CD4-positive, alpha-beta T cell treated with Interleukin-1 beta for 1 hour (primary cell): Measurements from ENCODE around the gene CFAP298.
"Not testable (repeated sequence)": the region's sequence is repeated elsewhere in the genome, so short reads cannot be mapped to it uniquely, and the experiment has no call there.

ENCODE experiments used
- DNase-seq, 2 donors: peaks; one replicate each; pipeline ENCODE4 v3.0.0-alpha.2; 2020 to 2022

The CFAP298 gene

GRCh38 chr21:32612075-32612998 lies at the start of gene CFAP298:
Gene CFAP298 (minus strand): TSS chr21:32612377. CDS start chr21:32612243, 134 bp downstream.
- DNase-seq = peak; percentile 91 to 92

DNA sequence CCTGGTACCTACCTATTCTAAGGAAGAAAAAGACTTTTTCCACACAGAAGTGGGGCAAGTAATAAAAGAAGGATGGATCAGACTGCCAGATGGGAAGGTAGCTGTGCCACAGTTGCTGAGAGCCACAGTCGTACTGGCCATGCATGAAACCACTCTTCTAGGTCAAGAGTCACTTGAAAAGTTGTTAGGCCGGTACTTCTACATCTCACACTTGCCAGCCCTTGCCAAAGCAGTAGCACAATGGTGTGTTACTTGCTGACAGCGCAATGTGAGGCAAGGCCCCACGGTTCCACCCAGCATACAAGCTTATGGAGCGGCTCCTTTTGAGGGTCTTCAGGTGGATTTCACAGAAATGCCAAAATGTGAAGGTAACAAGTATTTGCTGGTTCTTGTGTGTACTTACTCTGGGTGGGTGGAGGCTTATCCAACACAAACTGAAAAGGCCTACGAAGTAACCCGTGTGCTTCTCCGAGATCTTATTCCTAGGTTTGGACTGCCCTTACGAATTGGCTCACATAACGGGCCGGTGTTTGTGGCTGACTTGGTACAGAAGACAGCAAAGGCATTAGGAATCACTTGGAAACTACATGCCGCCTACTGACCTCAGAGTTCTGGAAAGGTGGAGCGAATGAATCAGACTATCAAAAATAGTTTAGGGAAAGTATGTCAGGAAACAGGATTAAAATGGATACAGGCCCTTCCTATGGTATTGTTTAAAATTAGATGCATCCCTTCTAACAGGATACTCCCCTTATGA lies 49.0 kb upstream of the CFAP298 start:
- DNase-seq = not testable (repeated sequence)

DNA sequence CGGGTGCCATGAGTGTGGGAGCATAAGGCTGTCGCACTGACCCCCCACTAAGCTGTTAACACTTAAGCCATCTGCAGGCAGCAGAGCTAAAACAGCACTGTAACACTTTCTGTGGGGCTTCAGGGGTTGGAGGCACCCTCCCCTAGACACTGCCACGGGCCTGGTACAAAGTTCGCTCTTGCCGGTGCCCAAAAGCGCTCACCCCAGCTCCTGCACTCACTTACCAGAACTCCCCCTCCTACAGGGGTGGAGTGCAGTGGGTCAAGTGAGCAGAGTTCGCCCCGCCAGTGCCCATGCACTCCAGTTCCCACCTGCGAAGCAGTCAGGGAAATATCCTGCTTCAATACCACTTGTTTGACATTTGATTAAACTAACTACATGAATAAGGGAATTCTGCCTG lies 46.3 kb upstream of the CFAP298 start:
- DNase-seq = no peak

DNA sequence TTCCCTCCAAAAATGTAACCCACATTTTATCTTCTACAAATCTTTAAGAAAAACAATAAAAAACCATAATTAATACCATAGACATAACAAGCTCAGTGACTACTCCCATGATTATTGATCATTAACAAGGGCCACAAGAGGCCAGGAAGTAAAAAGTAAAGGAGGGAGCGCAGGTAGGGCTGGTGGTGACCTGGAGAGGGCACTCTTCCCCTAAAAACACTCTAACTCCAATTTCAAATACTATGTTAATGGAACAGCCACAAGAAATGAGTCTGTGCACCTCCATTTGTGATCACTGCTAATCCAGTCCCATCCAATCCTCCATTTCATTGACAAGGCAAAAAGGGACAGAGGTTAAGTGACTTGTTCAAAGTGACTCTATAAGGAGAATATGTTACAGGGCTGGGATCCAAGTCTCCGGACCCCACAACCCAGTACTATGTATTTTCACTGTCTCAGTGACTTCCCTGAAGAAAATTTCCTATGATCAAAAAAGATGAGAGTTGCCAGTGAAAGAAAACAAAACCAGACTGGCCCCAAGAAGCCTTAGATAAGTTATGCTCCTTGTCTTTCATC lies 41.2 kb upstream of the CFAP298 start:
- peak; percentile 6 to 31 for DNase-seq

DNA sequence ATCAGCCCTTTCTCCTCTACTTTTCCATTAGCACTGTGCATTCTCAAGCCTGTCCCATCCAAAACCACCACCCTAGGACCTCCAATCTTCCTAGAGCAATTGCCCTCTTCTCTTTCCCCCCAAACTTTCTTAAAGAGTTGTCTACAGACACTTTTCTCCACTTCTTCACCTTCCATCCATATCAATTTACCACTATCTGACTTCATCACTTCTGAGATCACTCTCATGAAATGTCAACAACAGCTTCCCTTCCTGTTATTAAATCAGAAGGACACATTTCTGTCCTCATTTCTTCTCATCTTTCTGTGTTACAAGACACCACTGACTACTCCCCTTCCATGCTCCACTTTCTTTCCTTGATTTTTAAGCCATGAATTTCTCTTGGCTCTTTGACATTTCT lies 36.0 kb upstream of the CFAP298 start:
- no peak for DNase-seq

GRCh38 chr21:32645261-32646182 lies 33.3 kb upstream of the CFAP298 start:
- DNase-seq = no peak

GRCh38 chr21:32641710-32642698 lies 29.8 kb upstream of the CFAP298 start:
- no peak for DNase-seq

- no peak for DNase-seq
Measured at GRCh38 chr21:32626621-32627196, 14.5 kb upstream of the CFAP298 start.

- not testable (repeated sequence) for DNase-seq
Measured at GRCh38 chr21:32618218-32618617, 6.0 kb upstream of the CFAP298 start.

DNA sequence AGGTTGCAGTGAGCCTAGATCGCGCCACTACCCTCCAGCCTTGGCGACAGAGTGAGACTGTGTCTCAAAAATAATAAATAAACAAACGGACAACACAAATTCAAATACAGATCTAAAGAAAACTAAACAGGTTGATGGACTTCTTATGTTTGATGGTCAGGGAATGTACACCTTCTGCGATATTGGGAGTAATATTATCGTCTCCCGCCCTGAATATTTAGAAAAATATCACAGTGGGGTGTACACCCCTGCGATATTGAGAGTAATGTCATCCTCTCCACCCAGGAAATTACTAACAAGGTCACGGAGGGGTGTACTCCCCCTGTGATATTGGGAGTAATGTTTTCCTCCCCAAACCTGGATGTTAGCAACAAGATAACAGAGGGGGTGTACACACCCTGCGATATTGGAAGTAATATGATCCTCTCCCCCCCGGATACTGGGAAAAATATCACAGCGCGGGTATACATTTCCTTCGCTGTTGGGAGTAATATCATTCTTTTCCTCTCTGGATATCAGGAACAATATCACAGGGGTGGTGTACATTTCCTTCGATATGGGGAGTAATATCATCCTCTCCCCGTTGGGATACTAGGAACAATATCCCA lies 1.4 kb upstream of the CFAP298 start:
- DNase-seq = no peak

DNA sequence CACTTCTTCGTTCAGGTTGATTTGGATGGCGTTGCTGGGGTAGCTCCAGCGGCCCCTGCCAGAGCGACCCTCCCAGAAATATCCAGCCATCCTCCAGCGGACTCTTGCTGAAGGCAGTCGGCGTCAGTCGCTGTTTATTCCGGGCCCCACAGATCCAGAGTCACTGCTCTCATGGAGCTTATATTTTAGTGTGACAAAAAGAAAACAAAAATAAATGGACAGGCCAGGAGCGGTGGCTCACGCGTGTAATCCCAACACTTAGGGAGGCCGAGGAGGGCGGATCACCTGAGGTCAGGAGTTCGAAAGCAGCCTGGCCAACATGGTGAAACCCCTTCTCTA lies 791 bp upstream of the CFAP298 start:
- no peak for DNase-seq

GRCh38 chr21:32611471-32611997 lies 643 bp downstream of the CFAP298 start:
- DNase-seq = peak; percentile 7 to 24

- not testable (repeated sequence) for DNase-seq
Measured at GRCh38 chr21:32610940-32611339, 1.2 kb downstream of the CFAP298 start.

DNA sequence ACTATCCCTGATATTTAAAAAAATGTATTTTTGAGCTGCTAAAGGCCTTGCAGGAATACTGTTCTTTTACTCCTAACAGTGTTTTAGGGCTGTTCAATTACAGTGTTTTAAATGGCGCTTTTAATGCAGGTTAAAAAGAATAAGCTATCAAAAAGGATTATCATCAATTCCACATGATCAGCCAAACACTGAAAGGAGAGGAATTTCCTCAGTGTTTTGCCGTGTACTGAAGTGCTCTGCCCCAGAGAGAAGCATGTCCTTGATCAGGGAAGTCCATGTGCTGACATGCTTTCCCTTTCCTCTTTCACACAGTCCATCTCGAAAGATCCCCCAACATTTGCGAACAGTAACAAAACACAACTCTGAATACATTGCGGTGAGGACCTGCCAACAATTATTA lies 3.3 kb downstream of the CFAP298 start:
- no peak for DNase-seq

- no peak for DNase-seq
Measured at GRCh38 chr21:32605469-32605868, 6.7 kb downstream of the CFAP298 start.

- no peak for DNase-seq
Measured at GRCh38 chr21:32604464-32604863, 7.7 kb downstream of the CFAP298 start.

- DNase-seq = no peak
Measured at GRCh38 chr21:32603131-32603530, 9.0 kb downstream of the CFAP298 start.

DNA sequence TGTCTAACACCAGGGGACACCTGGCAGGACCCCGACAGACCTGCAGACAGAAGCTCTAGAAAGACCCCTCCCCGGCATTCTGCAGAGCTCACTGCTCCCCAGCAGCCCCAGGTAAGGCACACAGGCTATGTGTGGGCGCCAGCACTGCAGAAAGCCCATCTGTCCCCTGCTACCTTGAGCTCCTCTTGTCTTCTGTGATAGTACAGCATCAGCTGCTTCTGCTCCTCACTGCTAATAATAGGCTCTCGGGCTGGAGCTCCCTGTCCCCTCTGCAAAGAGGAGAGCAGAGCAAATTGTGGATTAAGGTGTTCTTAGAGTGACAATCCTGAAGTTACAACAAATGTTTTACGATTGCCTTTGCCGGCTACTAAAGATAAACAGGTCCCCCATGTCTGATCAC lies 10.1 kb downstream of the CFAP298 start:
- DNase-seq = no peak

- no peak for DNase-seq
Measured at GRCh38 chr21:32599526-32599925, 12.7 kb downstream of the CFAP298 start.

GRCh38 chr21:32599091-32599490 lies 13.1 kb downstream of the CFAP298 start:
- no peak for DNase-seq
